Mucosa of stomach (tissue), 1 donor: ENCODE measurements around the gene PLEKHA6.

Source experiments
- H3K27me3 ChIP-seq: one replicate; pipeline ENCODE4 v1.7.0; 2013; ENCODE audit warnings: mild to moderate bottlenecking, low read length; ENCODE audit not compliant: control insufficient read depth, insufficient read depth
- H3K36me3 ChIP-seq: one replicate; pipeline ENCODE4 v1.7.0; 2013; ENCODE audit warnings: low read length; ENCODE audit not compliant: control insufficient read depth, insufficient read depth
- H3K4me1 ChIP-seq: one replicate; pipeline ENCODE4 v1.7.0; 2013; ENCODE audit warnings: mild to moderate bottlenecking, low read length; ENCODE audit not compliant: control insufficient read depth, insufficient read depth
- H3K4me3 ChIP-seq: one replicate; pipeline ENCODE4 v1.7.0; 2013; ENCODE audit warnings: low read length
- H3K9ac ChIP-seq: one replicate; pipeline ENCODE4 v1.7.0; 2013; ENCODE audit warnings: mild to moderate bottlenecking, low read length, moderate library complexity
- H3K9me3 ChIP-seq: one replicate; pipeline ENCODE4 v1.7.0; 2013; ENCODE audit warnings: mild to moderate bottlenecking, low read length, moderate library complexity; ENCODE audit not compliant: control insufficient read depth
- donor health status: Pancreatic carcinoma.

The PLEKHA6 gene

GRCh38 chr1:204227996-204228785 is 131.5 kb downstream of the PLEKHA6 start:
- H3K9ac ChIP-seq: no peak overlapping the region
- no peaks in the 10 kb centered on the region for H3K27me3 ChIP-seq
- H3K4me1 ChIP-seq: peaks cover 13% of the 10 kb centered on the region
- H3K36me3 ChIP-seq: peaks cover 25% of the 10 kb centered on the region
- no peaks in the 10 kb centered on the region for H3K9me3 ChIP-seq
- no peak overlapping the region for H3K4me3 ChIP-seq

DNA sequence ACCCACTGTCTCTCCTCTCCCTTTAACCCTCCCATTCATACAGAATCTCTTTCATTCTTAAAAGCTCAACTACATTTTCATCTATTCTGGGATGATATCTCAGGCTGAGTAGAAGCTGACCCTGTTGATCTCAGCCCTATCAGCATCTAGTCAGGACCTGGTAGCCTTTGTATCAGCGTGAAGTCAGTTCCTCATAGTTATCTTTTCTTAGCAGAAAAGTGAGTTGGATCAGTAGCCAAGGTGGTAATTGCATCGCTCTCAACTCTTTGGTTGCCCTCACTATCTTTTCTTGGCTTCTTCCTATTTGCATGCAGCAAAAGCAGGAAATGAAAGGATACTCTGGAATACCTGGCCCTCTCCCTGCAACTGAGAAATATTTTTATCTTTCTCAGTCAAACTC is 132.4 kb downstream of the PLEKHA6 start:
- no peak overlapping the region for H3K9ac ChIP-seq
- H3K27me3 ChIP-seq: no peaks in the 10 kb centered on the region
- H3K36me3 ChIP-seq: peaks cover 29% of the 10 kb centered on the region
- H3K4me3 ChIP-seq: no peak overlapping the region
- peaks cover 13% of the 10 kb centered on the region for H3K4me1 ChIP-seq
- no peaks in the 10 kb centered on the region for H3K9me3 ChIP-seq

DNA sequence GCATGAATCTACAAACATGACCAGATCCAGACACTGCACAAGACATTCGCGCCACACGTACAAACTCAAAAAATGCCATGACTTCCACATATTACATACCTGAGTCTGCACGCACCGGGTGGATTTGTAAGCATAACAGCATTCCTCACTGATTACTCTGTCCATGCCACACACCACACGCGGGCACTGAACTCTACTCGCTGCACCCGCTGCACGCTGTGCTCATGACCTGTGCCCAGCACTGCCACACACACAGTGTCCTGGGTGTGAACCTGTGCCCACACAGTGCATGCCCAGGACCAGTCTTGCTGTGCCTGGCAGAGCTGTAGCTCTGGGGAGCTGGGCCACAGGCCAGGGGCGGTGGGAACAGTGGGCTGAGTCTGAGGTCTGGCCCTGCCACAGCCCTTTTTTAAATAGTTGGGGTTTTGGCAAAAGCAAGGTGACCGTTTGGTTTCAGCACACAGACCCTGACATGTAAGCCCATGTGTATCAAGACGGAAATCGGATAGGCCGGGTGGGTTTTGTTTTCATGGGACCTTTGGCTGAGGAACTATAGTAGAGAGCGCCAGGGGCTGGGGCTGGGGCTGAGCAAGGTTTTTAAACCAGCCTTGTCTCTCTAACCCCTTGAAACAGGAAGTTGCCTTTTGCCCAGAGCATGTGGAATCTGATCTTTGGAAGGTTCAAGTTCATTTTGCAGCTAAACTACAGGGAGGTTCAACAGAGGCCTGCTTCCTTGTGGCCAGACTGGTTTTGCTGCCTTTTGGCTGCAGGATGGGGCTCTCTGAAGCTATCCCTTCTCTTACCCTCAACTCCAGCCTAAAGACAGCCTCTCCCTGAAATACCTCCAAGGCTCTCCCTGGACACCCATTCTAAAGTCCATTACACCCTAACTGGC is 133.6 kb downstream of the PLEKHA6 start:
- Histone ChIP-seq H3K4me1 (peaks cover 13% of the 10 kb centered on the region), H3K4me3 (no peak overlapping the region), H3K9me3 (no peaks in the 10 kb centered on the region), H3K27me3 (no peaks in the 10 kb centered on the region), H3K36me3 (peaks cover 35% of the 10 kb centered on the region), H3K9ac (no peak overlapping the region)

- Histone ChIP-seq H3K36me3 (peaks cover 34% of the 10 kb centered on the region), H3K9ac (no peak overlapping the region), H3K4me3 (no peak overlapping the region), H3K9me3 (no peaks in the 10 kb centered on the region), H3K27me3 (no peaks in the 10 kb centered on the region), H3K4me1 (peaks cover 13% of the 10 kb centered on the region)
These were observed 135.1 kb downstream of the PLEKHA6 start for GRCh38 chr1:204224655-204225054.

DNA sequence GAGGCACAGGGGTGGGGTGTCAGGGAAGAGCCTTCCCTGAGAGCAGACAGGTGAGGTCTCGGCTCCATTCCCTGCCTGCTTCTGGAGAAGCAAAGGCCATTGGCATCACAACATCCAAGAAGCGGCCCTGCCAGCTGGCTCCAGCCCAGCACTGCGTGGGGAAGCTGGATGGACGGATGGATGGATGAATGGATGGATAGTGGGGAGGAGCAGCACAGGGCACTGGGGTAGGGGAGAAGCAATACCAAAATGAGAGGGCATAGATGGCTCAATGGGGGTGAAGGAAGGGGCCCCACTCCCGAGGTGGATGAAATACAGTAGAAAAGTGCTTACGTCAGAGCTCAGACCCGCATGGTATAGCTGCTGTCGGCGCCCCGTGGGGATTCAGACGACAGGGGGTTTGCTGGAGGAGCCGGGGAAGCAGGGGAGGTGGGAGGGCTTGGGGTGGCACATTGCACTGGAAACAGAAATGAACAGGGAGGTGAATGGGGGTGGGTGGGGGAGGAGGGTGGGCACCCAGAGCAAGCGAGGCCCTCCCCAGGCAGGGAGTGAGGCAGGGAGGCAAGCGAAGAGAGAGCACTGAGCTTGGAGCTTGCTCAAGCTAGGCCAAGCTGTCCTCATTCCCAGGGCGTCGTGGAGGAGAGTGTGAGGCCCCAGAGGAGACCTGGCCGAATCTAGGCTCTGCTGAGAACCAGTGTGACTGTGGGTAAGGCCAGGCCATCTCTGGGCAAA is 136.4 kb downstream of the PLEKHA6 start:
- H3K9ac ChIP-seq: no peak overlapping the region
- peaks cover 13% of the 10 kb centered on the region for H3K4me1 ChIP-seq
- H3K36me3 ChIP-seq: peaks cover 35% of the 10 kb centered on the region
- H3K27me3 ChIP-seq: no peaks in the 10 kb centered on the region
- no peaks in the 10 kb centered on the region for H3K9me3 ChIP-seq
- no peak overlapping the region for H3K4me3 ChIP-seq

DNA sequence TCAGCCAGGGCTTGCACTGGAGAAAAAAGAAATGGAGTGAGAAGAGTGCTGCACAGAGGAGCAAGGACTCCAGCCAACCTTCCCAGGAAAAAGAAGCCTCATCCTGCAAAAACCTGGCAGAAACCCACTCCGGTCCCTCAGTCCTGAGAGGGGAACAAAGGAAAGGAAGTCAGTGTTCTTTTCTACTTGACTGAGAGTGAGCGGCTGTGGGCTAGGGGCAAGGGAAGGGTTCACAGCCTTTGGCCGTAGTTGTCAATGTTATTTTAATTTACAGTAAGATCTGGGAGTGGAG is 137.0 kb downstream of the PLEKHA6 start:
- Histone ChIP-seq H3K27me3 (no peaks in the 10 kb centered on the region), H3K36me3 (peaks cover 30% of the 10 kb centered on the region), H3K4me1 (peaks cover 7% of the 10 kb centered on the region), H3K4me3 (no peak overlapping the region), H3K9ac (no peak overlapping the region), H3K9me3 (no peaks in the 10 kb centered on the region)

DNA sequence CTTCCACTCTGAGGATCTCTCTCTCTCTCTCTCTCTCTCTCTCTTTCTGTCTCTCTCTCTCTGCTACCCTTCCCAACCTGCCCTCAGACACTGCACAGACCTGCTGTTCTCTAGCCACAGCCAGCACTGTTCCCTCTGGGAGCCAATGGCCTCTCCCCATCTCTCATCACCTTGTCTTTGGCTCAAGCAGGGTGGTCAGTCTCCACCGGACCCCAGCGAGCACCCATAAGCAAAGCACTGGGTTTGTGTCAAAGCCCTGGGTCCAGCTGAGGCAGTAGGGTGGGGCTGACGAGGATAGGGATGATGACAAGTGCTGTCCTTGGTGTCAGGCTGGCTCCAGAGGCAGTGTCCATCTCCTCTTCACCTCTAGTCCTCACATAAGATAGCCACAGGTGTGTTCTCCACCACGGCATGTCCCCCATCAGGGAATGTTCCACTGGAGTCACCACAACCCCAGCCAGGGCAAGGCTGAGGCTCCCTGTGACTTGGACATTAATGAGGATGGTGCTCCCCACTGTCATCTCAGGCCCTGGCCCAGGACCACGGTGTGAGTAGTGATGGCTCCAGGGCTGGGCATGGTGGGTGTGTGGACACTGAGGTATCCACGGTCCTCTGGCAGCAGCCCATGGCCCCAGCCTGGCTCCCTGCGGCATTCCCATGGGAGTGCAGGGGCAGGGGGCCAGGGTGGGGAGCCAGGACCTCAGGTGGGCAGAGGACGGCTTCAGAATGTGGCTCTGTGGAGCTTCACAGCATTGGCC is 137.5 kb downstream of the PLEKHA6 start:
- H3K36me3 ChIP-seq: peaks cover 27% of the 10 kb centered on the region
- H3K4me3 ChIP-seq: no peak overlapping the region
- H3K9me3 ChIP-seq: no peaks in the 10 kb centered on the region
- H3K4me1 ChIP-seq: peaks cover 2% of the 10 kb centered on the region
- H3K9ac ChIP-seq: no peak overlapping the region
- no peaks in the 10 kb centered on the region for H3K27me3 ChIP-seq

DNA sequence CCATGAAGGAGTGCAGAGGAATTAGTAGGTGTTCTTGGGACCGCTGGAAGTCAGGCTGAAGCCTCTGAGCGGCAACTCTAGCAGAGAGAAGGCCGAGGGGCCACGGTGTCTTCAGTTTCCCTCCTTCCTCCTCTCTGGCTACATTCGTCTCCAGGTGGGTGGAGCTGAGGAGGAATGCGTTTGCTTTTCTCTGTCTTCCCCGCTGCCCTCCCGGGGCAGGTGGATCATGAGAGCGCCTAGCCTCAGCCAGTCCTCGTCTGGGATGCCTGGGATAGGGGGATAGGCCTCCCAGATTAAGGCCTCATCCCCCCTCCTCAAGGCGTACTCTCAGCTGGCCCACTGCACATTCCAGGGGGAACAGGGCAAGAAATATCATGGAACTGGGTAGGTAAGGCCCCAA is 138.5 kb downstream of the PLEKHA6 start:
- H3K4me3 ChIP-seq: no peak overlapping the region
- no peaks in the 10 kb centered on the region for H3K4me1 ChIP-seq
- peaks cover 27% of the 10 kb centered on the region for H3K36me3 ChIP-seq
- no peaks in the 10 kb centered on the region for H3K9me3 ChIP-seq
- no peak overlapping the region for H3K9ac ChIP-seq
- H3K27me3 ChIP-seq: no peaks in the 10 kb centered on the region

DNA sequence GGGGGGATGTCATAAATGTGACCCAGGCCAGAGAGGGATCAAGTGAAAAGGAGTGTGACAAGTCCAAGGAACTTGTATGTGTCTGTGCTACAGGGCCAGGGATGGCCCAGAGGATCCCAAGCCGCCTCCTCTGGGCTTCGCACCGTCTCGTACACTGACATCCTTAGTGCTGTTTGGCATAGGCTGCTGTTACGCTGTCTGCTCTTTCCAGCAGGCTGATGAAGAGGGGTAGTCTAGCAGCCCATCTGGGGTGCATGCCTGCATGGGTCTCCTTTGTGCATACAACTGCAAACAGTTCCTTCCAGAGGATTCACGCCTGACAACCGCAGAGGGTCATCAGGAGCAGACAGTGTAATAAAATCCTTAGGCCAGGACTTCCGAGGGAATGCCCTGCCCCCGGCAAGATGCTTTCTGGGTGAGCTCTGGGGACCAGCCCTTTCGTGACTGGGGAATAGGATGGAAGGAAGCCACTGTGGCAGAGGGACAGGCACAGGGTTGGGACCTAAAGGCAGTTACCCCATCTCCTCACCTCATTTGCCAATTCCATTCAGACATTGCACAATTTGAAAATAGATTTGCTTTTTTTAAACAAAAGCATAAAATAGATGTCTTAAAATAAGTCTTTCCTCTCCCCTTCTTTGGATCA is 139.6 kb downstream of the PLEKHA6 start:
- Histone ChIP-seq H3K9me3 (no peaks in the 10 kb centered on the region), H3K9ac (no peak overlapping the region), H3K4me1 (no peaks in the 10 kb centered on the region), H3K27me3 (no peaks in the 10 kb centered on the region), H3K36me3 (peaks cover 27% of the 10 kb centered on the region), H3K4me3 (no peak overlapping the region)

GRCh38 chr1:204218552-204218951 is 141.2 kb downstream of the PLEKHA6 start:
- H3K27me3 ChIP-seq: no peaks in the 10 kb centered on the region
- peaks cover 2% of the 10 kb centered on the region for H3K4me1 ChIP-seq

DNA sequence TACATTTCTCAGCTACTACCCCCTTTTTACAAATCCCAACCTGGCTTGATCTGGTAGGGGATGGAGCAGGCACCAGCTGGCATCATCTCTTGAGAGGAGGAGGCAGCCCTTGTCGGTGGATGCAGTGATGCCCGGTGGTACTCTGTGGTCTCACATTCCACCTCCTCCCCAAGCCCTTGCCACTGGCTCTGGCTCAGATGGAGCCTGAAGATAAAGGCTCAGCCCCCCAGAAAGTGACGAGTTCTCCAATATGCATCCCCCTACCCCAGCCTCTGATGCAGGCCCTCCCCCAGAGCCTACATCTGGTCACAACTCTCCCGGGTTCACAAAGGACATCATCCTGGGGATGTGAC is 142.1 kb downstream of the PLEKHA6 start:
- Histone ChIP-seq H3K9ac (no peak overlapping the region), H3K27me3 (no peaks in the 10 kb centered on the region), H3K4me1 (peaks cover 11% of the 10 kb centered on the region), H3K9me3 (no peaks in the 10 kb centered on the region), H3K4me3 (no peak overlapping the region), H3K36me3 (peaks cover 22% of the 10 kb centered on the region)

More at GRCh38 chr1:204218552-204218951, 141.2 kb downstream of the PLEKHA6 start:
- Histone ChIP-seq H3K9me3 (no peaks in the 10 kb centered on the region), H3K36me3 (peaks cover 23% of the 10 kb centered on the region), H3K9ac (no peak overlapping the region), H3K4me3 (no peak overlapping the region)
